Neural progenitor cell (in vitro differentiated cells): ENCODE results near the gene FAM83E.

ENCODE experiments used
- CTCF ChIP-seq: fragments of 200-600 bp; sonication (generic); IDR thresholded peaks from 2 replicates; pipeline ENCODE4 v1.5.1; 2017; ENCODE audit warnings: antibody characterized with exemption, mild to moderate bottlenecking
- EZH2 ChIP-seq: fragments of 200-600 bp; sonication (generic); IDR thresholded peaks from 2 replicates; pipeline ENCODE4 v1.6.1; 2017; ENCODE audit warnings: antibody characterized with exemption, mild to moderate bottlenecking, moderate library complexity
- EZH2phosphoT487 ChIP-seq: fragments of 200-600 bp; sonication (generic); IDR thresholded peaks from 2 replicates; pipeline ENCODE4 v1.6.1; 2017; ENCODE audit warnings: antibody characterized with exemption

DNA sequence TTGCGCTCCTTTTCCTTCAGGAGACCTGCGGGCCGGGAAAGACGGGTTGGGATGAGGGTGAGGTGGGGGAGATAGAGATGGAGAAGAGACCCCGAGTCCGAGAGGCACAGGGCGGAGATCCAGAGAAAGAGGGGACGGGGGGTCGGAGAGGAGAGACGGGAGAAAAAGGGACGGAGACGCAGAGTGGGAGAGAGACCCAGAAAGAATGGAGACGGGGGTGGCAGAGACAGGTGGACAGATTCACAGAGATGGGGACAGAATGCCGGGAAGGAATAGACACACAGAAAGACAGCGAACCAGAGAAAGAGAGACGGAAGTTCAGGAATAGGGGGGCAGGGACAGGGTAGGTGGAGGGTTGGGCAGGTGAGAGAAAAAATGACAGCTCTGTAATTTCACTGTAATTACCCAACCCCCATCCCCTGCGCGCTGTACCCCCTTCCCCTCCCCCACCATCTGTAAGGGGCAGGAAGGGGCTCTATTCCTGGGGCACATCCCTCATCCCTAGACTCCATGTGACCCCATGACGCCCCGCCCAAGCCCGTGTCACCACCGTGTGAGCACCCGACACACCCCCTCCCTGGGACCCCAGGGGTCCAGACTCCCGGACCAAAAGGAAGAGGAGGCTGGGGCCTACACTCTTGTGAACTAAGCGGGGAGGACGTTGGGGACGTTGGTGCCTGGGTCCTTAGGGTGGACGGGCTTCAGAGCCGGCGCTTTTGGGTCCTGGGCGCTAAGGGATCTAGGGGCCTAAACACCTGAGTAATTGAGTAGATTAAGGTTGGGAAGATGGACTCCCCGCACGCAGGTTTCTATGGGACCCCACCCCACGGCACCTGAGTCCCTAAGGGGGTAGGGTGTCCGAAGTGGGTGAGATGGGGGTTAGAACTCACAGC, 21.3 kb upstream of the FAM83E start:
- TF ChIP-seq CTCF (no peak), EZH2 (no peak), EZH2phosphoT487 (no peak)
